Spleen (tissue), 11 donors: ENCODE measurements around the gene TACR2. TPM values are rescaled to one million over a fixed set of nuclear protein-coding genes. Genes with fewer than 3 reads are reported as not detected.
A peak's percentile ranks its signal among the peaks of the same experiment; 100 is the strongest.

ENCODE experiments used
- DNase-seq: peaks from one replicate; pipeline ENCODE4 v3.0.0-alpha.2; 2020
- H3K27ac ChIP-seq, 8 donors: fragments of 200-600 bp; sonication (generic) in 7 of 8; 1 replicate in 4 of 8; 2 replicates in 4 of 8; pipeline versions ENCODE4 v1.5.0 to v1.8.0; 2016 to 2021; ENCODE audit warnings: inconsistent platforms in 4 of 8, mild to moderate bottlenecking in 4 of 8, moderate library complexity in 1 of 8
- H3K27me3 ChIP-seq, 7 donors: fragments of 200-600 bp; sonication (generic) in 6 of 7; replicated peaks in 1 of 7; 1 replicate in 4 of 7; 2 replicates in 3 of 7; pipeline versions ENCODE4 v1.5.0 to v1.8.0; 2016 to 2021; ENCODE audit warnings: inconsistent platforms in 3 of 7, mild to moderate bottlenecking in 1 of 7
- H3K36me3 ChIP-seq, 6 donors: fragments of 200-600 bp; sonication (generic) in 5 of 6; 1 replicate in 4 of 6; 2 replicates in 2 of 6; pipeline versions ENCODE4 v1.5.0 to v1.8.0; 2016 to 2021; ENCODE audit warnings: inconsistent platforms in 2 of 6
- H3K4me1 ChIP-seq, 6 donors: fragments of 200-600 bp; sonication (generic) in 5 of 6; 1 replicate in 3 of 6; 2 replicates in 3 of 6; pipeline versions ENCODE4 v1.5.0 to v1.8.0; 2016 to 2021; ENCODE audit warnings: inconsistent platforms in 3 of 6
- H3K4me3 ChIP-seq, 8 donors: fragments of 200-600 bp; sonication (generic) in 7 of 8; 1 replicate in 4 of 8; 2 replicates in 4 of 8; pipeline versions ENCODE4 v1.5.0 to v1.8.0; 2016 to 2021; ENCODE audit warnings: inconsistent platforms in 4 of 8, mild to moderate bottlenecking in 4 of 8, moderate library complexity in 2 of 8
- H3K9me3 ChIP-seq, 8 donors: fragments of 200-600 bp; sonication (generic) in 7 of 8; 1 replicate in 4 of 8; 2 replicates in 4 of 8; pipeline versions ENCODE4 v1.5.0 to v1.8.0; 2016 to 2021; ENCODE audit warnings: inconsistent platforms in 4 of 8
- CTCF ChIP-seq, 11 experiments: fragments of 200-600 bp in 7 of 11; fragments of 450-650 bp in 4 of 11; sonication (generic) in 4 of 11; IDR thresholded peaks in 8 of 11; conservative IDR thresholded peaks in 3 of 11; 1 replicate in 7 of 11; 2 replicates in 4 of 11; pipeline versions ENCODE4 v1.4.0 to v1.8.0; 2016 to 2021; ENCODE audit warnings: antibody characterized with exemption in 11 of 11, inconsistent platforms in 4 of 11, mild to moderate bottlenecking in 1 of 11
- POLR2A ChIP-seq, 3 donors: fragments of 450-650 bp; IDR thresholded peaks; one replicate each; pipeline ENCODE4 v1.5.1; 2017; ENCODE audit warnings: antibody characterized with exemption in 3 of 3, mild to moderate bottlenecking in 1 of 3
- POLR2AphosphoS5 ChIP-seq, 3 donors: sonication (generic); formaldehyde crosslinking; IDR thresholded peaks; one replicate each; pipeline ENCODE4 v1.5.1; 2017; ENCODE audit warnings: antibody characterized with exemption in 3 of 3
- WGBS, 5 donors: extraction: QIAGEN DNeasy Blood & Tissue Kit in 3 of 5; methylation state at CpG; one replicate each; pipeline versions ENCODE4 v1.1.5 to v1.1.7; 2013 to 2018; 5-methylcytosine and 5-hydroxymethylcytosine counted together
- intact Hi-C: fragments of 100-400 bp; cut with DNase I; formaldehyde crosslinking; loops from one replicate; pipeline ENCODE4 v1.15.0; 2023; ENCODE audit warnings: low total_unique reads
- polyA plus RNA-seq, 3 donors: library from polyadenylated mRNA; stranded (reverse); fragments of 200-250 nt; gene quantifications; one replicate each; pipeline ENCODE4 v1.2.1, GENCODE V29; 2013
- total RNA-seq, 7 donors: library from RNA; depleted of rRNA in 3 of 7; stranded (reverse); fragments of >200 nt in 3 of 7; fragmentation: NEBNext Ultra II Directional in 4 of 7; extraction: Animal tissue kit (Norgen Biotek cat#: 25700) in 4 of 7; gene quantifications; one replicate each; pipeline versions ENCODE4 v1.1.0 to v1.2.1, GENCODE V29; 2016 to 2021
- donor health status: healthy with polysubstance abuse.
- donor health status: DM: no; HTN: no; CAD: no; lungs with moderate emphysema.
- donor health status: DM: no; HTN: no; CAD: no.
- donor health status: Bipolar disorder and iron deficiency.
- donor health status: healthy.
- donor health status: DM: no; HTN: no; CAD: no.
- donor health status: DM: yes; HTN: yes; CAD: no.

TACR2 gene
- total and polyA plus RNA-seq, 10 donors: 0.15 to 0.52 (median 0.30) TPM; not detected in 4

DNA sequence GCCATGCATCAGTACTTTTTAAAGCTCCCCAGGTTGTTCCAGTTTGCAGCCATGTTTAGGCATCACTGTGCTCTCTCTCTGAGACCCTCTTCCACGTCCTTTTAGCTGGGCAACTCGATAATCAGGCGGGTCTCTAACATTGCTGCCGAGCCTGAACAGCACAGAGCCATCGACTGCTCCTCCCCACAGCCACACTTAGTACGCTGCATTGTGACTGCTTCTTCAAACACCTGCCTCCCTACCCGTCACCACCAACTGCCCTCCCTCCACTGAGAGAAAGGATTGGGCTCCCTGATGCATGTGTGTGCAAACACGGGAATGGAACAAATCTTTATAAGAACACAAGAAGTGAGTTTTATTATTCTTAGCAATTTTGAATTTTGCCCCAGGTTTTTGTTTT lies 11.4 kb upstream of the TACR2 start:
- Histone ChIP-seq H3K27ac (no peak overlapping the region), H3K36me3 (no peaks in the 10 kb centered on the region), H3K27me3 (no peaks in the 10 kb centered on the region), H3K9me3 (no peaks in the 10 kb centered on the region), H3K4me1 (peaks cover 0 to 27% (median 16%) of the 10 kb centered on the region in 6 donors), H3K4me3 (no peak overlapping the region)
- DNase-seq: no peak
- intact Hi-C loops: loop anchor here (5.0 to 10.0 kb wide), 2 partner anchors 79 to 217 kb away; no protein-coding TSS in a partner anchor
- WGBS, 5 donors: 84 to 88% (median 86%) methylated on average over 8 of the region's 8 CpGs
- no peak for TF ChIP-seq CTCF (IDR thresholded peaks at IDR 0.05 in 8 of 11, conservative IDR thresholded peaks at IDR 0.05 in 3 of 11)
- TF ChIP-seq POLR2AphosphoS5 (IDR thresholded peaks at IDR 0.05): no peak
- no peak for TF ChIP-seq POLR2A (IDR thresholded peaks at IDR 0.05)

GRCh38 chr10:69426376-69426727 lies 9.6 kb upstream of the TACR2 start:
- H3K36me3 ChIP-seq: no peaks in the 10 kb centered on the region
- peak overlapping the region in 4 of 8 donors; percentile 38 to 68 (median 47) for H3K27ac ChIP-seq
- peaks cover 0 to 27% (median 16%) of the 10 kb centered on the region in 6 donors for H3K4me1 ChIP-seq
- WGBS, 5 donors: 78 to 87% (median 84%) methylated on average over 4 of the region's 4 CpGs
- no peaks in the 10 kb centered on the region for H3K27me3 ChIP-seq
- H3K4me3 ChIP-seq: no peak overlapping the region
- intact Hi-C loops: loop anchor here (5.0 to 10.0 kb wide), 2 partner anchors 81 to 218 kb away; no protein-coding TSS in a partner anchor
- DNase-seq: no peak
- no peaks in the 10 kb centered on the region for H3K9me3 ChIP-seq
- TF ChIP-seq CTCF (IDR thresholded peaks at IDR 0.05 in 8 of 11, conservative IDR thresholded peaks at IDR 0.05 in 3 of 11) (no peak), POLR2AphosphoS5 (IDR thresholded peaks at IDR 0.05) (no peak), POLR2A (IDR thresholded peaks at IDR 0.05) (no peak)

- Histone ChIP-seq H3K27ac (peak overlapping the region in 5 of 8 donors; percentile 5 to 68 (median 46)), H3K9me3 (no peaks in the 10 kb centered on the region), H3K36me3 (no peaks in the 10 kb centered on the region), H3K4me1 (peaks cover 0 to 27% (median 16%) of the 10 kb centered on the region in 6 donors), H3K4me3 (no peak overlapping the region), H3K27me3 (no peaks in the 10 kb centered on the region)
- 38 to 48% (median 40%) methylated on average over 5 of the region's 5 CpGs for WGBS, 5 donors
- DNase-seq: peak; percentile 35
- intact Hi-C loops: loop anchor here (5.0 to 10.0 kb wide), 2 partner anchors 82 to 219 kb away; no protein-coding TSS in a partner anchor
- TF ChIP-seq POLR2AphosphoS5 (IDR thresholded peaks at IDR 0.05) (no peak), CTCF (IDR thresholded peaks at IDR 0.05 in 8 of 11, conservative IDR thresholded peaks at IDR 0.05 in 3 of 11) (no peak), POLR2A (IDR thresholded peaks at IDR 0.05) (no peak)
Measured at GRCh38 chr10:69425511-69426298, 9.0 kb upstream of the TACR2 start.

DNA sequence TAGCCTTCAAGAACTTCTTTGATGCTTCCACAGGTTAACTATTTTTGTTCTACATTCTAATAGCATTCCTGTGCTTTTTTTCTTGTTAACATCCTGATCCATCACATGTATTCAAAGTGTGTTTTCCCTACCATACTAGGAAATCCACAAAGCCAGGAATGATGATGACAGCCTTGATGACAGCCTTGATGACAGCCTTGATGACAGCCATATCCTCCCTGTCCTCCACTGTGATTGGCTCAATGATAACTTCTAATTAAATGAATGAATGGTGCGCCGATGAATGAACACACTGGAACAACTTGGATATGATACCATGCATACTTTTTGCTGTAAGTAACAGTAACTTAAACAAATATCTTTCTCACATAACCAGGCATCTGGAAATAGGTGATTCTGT lies 8.3 kb upstream of the TACR2 start:
- H3K27ac ChIP-seq: peak overlapping the region in 4 of 8 donors; percentile 7 to 68 (median 38)
- TF ChIP-seq POLR2A (IDR thresholded peaks at IDR 0.05) (no peak), CTCF (IDR thresholded peaks at IDR 0.05 in 8 of 11, conservative IDR thresholded peaks at IDR 0.05 in 3 of 11) (no peak), POLR2AphosphoS5 (IDR thresholded peaks at IDR 0.05) (no peak)

More for the DNA sequence above, 8.3 kb upstream of the TACR2 start:
- intact Hi-C loops: loop anchor here (5.0 to 10.0 kb wide), 2 partner anchors 82 to 220 kb away; no protein-coding TSS in a partner anchor
- H3K9me3 ChIP-seq: no peaks in the 10 kb centered on the region
- H3K27me3 ChIP-seq: no peaks in the 10 kb centered on the region
- no peak for DNase-seq
- WGBS, 5 donors: 82 to 99% (median 98%) methylated on average over 2 of the region's 2 CpGs
- H3K4me3 ChIP-seq: no peak overlapping the region
- H3K36me3 ChIP-seq: no peaks in the 10 kb centered on the region
- peaks cover 0 to 27% (median 16%) of the 10 kb centered on the region in 6 donors for H3K4me1 ChIP-seq
